ENCODE results near the gene CCR7. TPM values are rescaled to one million over a fixed set of nuclear protein-coding genes. Genes with fewer than 3 reads are reported as not detected.
A peak's percentile ranks its signal among the peaks of the same experiment; 100 is the strongest.

Gene CCR7
- total and polyA plus RNA-seq, 2 donors (not counting 1 experiment from before 2014, with no cell fraction given): 116 to 481 TPM

DNA sequence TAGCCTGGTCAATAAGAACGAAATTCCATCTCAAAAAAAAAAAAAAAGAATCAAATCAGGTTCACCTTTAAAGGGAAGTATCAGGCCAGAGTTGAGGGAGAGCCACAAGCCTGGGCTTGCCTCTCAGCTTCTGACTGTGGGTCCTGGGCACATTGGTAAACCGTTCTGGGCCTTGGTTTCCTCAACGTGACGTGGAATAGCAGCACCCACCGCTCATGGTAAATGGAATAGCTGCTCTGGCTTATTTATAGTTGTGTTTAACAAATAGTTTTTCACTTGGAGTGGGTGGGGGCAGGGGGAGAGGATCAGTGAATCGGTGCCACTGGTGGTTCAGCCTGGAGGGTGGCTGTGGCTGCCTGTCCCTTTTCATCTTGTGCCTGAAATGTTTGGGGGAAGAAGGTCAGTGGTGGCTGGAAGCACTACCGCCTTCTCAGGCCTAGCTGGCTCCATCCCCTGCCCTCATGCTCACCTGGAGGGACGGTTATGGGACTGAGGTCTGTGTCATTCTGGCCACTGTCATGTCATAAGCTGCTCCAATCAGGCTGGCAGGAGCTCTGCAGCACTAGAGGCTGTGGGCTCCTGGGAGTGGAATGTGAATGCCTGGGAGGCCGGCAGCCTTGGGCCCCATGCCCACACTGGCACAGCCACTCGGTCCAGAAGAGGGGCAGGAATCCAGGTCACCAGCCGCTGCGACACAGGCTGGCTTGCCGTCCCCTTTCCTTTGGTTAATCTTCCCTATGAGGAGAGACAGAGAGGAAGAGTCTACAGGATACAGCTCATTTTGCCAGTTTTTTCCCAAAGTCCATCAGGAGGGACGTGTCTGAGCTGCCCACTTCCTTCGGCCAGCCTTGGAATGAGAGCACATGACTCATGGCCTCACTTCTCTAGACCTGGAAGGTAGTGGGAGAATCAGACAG lies 27.0 kb downstream of the CCR7 start:
- DNase-seq (no peak), ATAC-seq (ENCODE audit: low read depth) (no peak)
- Histone ChIP-seq H3K9me3 (ENCODE audit: control extremely low read depth in 1 of 3, control insufficient read depth in 2 of 3, insufficient read depth in 1 of 3, low read length in 2 of 3) (no peaks in the 10 kb centered on the region), H3K36me3 (replicated peaks in 1 of 2; ENCODE audit: control extremely low read depth in 1 of 2, control insufficient read depth in 1 of 2, extremely low read depth in 1 of 2, insufficient read depth in 2 of 2, low read length in 1 of 2) (no peaks in the 10 kb centered on the region), H4K20me1 (ENCODE audit: control insufficient read depth, insufficient read depth, low read length, poor library complexity, severe bottlenecking) (no peaks in the 10 kb centered on the region), H3K27ac (ENCODE audit: low read length in 2 of 2) (peak overlapping the region in 1 of 2 donors; percentile 24), H3K9ac (ENCODE audit: low read length) (no peak overlapping the region), H3K4me3 (ENCODE audit: control extremely low read depth in 1 of 5, extremely low read depth in 1 of 5, insufficient read depth in 1 of 5, low read depth in 2 of 5, low read length in 4 of 5) (no peak overlapping the region), H3K4me1 (ENCODE audit: control insufficient read depth in 2 of 2, insufficient read depth in 2 of 2, low read length in 2 of 2) (peaks cover 46 to 77% of the 10 kb centered on the region in 2 donors), H3K79me2 (ENCODE audit: control insufficient read depth, insufficient read depth, low read length) (no peaks in the 10 kb centered on the region), H3K27me3 (replicated peaks in 1 of 4; ENCODE audit: control extremely low read depth in 1 of 4, control insufficient read depth in 3 of 4, insufficient read depth in 4 of 4, low read length in 3 of 4) (no peaks in the 10 kb centered on the region), H3K4me2 (replicated peaks; ENCODE audit: low read depth, low read length, poor library complexity, severe bottlenecking) (no peak overlapping the region), H2AFZ (ENCODE audit: insufficient read depth, low read depth, low read length, poor library complexity, severe bottlenecking) (no peak overlapping the region)
- H3K9me3 Mint-ChIP-seq (ENCODE audit: insufficient read depth): no peaks in the 10 kb centered on the region
- TF ChIP-seq, protein P1, sequence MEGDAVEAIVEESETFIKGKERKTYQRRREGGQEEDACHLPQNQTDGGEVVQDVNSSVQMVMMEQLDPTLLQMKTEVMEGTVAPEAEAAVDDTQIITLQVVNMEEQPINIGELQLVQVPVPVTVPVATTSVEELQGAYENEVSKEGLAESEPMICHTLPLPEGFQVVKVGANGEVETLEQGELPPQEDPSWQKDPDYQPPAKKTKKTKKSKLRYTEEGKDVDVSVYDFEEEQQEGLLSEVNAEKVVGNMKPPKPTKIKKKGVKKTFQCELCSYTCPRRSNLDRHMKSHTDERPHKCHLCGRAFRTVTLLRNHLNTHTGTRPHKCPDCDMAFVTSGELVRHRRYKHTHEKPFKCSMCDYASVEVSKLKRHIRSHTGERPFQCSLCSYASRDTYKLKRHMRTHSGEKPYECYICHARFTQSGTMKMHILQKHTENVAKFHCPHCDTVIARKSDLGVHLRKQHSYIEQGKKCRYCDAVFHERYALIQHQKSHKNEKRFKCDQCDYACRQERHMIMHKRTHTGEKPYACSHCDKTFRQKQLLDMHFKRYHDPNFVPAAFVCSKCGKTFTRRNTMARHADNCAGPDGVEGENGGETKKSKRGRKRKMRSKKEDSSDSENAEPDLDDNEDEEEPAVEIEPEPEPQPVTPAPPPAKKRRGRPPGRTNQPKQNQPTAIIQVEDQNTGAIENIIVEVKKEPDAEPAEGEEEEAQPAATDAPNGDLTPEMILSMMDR (IDR thresholded peaks at IDR 0.05): no peak
- no peak for TF ChIP-seq EZH2 (IDR thresholded peaks at IDR 0.05; ENCODE audit: borderline replicate concordance, insufficient read depth, low read depth, low read length, poor library complexity, severe bottlenecking)
- peaks cover 78% of the 10 kb centered on the region for H3K4me1 Mint-ChIP-seq
- ChIA-PET POLR2A (interaction anchor here (0.7 to 1.8 kb wide), 3 partner anchors 10 to 101 kb away, joined by 3 to 13 read pairs (median 10); no protein-coding TSS in a partner anchor), CTCF (interaction anchor here (0.7 to 15.0 kb wide), 4 partner anchors 10 to 77 kb away, joined by 3 to 329 read pairs (median 10); no protein-coding TSS in a partner anchor)
- no peak overlapping the region for H3K4me3 Mint-ChIP-seq
- intact Hi-C loops (cut with micrococcal nuclease): no loop called here
- 98% methylated on average over 10 of the region's 15 CpGs for WGBS (ENCODE audit: insufficient coverage)
- peak overlapping the region; percentile 56 for H3K27ac Mint-ChIP-seq
- no peaks in the 10 kb centered on the region for H3K27me3 Mint-ChIP-seq
